Rectal smooth muscle tissue (tissue), 1 donor: ENCODE results near the gene OPCML.

Experiments used
- H3K27ac ChIP-seq: one replicate; pipeline ENCODE4 v1.7.0; 2013; ENCODE audit warnings: low read depth, low read length, inconsistent platforms
- H3K27me3 ChIP-seq: one replicate; pipeline ENCODE4 v1.7.0; 2013; ENCODE audit warnings: low read length; ENCODE audit not compliant: control insufficient read depth, insufficient read depth
- H3K36me3 ChIP-seq: one replicate; pipeline ENCODE4 v1.7.0; 2013; ENCODE audit warnings: low read length; ENCODE audit not compliant: control insufficient read depth, insufficient read depth
- H3K4me1 ChIP-seq: one replicate; pipeline ENCODE4 v1.7.0; 2013; ENCODE audit warnings: low read length; ENCODE audit not compliant: control insufficient read depth, insufficient read depth
- H3K4me3 ChIP-seq: one replicate; pipeline ENCODE4 v1.7.0; 2013; ENCODE audit warnings: low read length
- H3K9ac ChIP-seq: one replicate; pipeline ENCODE4 v1.7.0; 2013; ENCODE audit warnings: low read length

OPCML gene

DNA sequence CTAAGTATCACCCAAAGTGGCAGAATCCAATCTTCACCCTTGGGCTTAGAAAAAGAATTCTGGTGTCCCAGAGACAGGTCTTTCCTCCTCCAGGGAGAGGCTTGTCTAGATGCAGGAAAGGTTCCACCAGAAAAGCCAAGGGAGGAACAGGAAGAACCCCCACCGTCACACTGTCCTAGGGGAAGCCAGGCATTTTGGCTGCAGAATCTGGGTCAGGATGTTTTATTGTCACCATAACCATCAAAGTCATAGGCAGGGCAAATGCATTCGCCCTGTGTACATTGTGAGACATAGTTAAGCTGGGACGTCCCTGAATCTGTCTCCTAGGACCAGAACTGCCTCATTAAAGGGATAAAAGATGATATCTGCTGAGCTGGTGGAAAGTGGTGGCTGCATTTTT, 590.5 kb downstream of the OPCML start:
- H3K27ac ChIP-seq: no peak overlapping the region
- H3K36me3 ChIP-seq: no peaks in the 10 kb centered on the region
- no peak overlapping the region for H3K9ac ChIP-seq
- no peaks in the 10 kb centered on the region for H3K4me1 ChIP-seq
- peaks cover 5% of the 10 kb centered on the region for H3K27me3 ChIP-seq
- no peak overlapping the region for H3K4me3 ChIP-seq

DNA sequence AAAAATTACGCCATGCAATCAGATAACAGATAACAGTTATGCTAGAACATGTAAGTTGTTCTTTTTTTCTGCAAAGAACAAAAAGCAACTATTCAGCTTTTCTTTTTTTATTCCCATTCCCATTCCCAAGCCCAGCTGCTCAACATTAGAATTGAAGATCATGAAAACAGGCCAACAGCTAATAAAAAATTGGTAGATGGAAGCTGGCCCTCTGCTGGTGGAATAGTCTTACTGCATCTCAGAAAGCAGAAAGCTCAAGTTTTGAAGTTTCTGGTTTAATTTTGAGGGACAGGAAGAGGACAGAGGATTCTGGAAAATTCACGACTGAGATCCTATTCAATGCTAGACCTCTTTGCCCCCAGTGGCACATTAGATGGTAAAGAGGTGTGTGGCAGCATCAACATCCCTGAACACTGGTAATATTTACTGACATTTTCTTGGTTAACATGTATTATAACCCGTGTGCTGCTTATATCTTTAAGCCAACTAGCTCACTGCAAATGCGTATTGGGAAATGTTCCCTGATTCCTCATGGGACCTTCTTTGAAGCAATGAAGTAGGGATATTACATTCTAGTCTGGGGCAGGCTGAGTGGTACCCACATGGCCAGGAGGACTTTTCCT, 591.2 kb downstream of the OPCML start:
- no peak overlapping the region for H3K27ac ChIP-seq
- peaks cover 5% of the 10 kb centered on the region for H3K27me3 ChIP-seq
- no peaks in the 10 kb centered on the region for H3K36me3 ChIP-seq
- H3K4me1 ChIP-seq: no peaks in the 10 kb centered on the region
- no peak overlapping the region for H3K4me3 ChIP-seq
- H3K9ac ChIP-seq: no peak overlapping the region

DNA sequence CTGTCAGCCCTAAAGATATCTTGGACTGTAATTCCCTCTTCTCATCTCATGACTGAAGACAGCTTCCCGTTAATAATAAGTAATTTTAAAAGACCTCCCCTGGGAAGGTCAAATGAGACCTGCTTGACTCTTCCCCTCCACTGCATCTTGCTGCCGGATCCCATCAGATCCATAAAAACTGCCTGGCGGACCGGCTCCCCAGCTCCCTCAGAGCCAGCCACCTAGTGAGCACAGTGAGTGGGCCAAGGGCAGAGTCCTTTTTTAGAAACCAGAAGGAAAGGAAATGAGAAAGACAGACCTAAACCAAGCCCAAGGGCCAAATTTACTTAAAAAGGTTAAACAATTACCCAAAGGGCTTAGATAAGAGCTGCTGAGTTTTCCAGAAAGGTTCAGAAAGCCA, 595.3 kb downstream of the OPCML start:
- no peak overlapping the region for H3K4me3 ChIP-seq
- H3K27me3 ChIP-seq: no peaks in the 10 kb centered on the region
- H3K27ac ChIP-seq: no peak overlapping the region
- no peaks in the 10 kb centered on the region for H3K4me1 ChIP-seq
- H3K9ac ChIP-seq: no peak overlapping the region
- H3K36me3 ChIP-seq: no peaks in the 10 kb centered on the region

DNA sequence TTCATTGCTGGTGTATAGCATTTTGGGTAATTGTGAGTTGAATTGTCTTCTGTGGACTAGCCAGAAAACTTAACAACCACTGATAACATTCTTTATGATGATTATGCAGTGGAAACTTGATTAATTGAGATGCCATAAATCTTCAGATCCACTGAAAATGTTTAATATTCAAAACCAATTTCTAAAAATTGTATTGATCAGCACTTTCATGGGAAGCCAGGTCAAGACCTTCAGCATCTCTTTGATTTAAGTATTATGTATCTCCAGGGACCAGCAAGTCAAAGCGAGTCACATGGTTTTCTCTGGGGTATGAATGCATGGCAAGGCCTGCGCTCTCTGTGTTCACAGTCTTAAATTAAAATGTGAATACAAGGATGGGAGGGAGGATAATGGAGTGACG, 596.9 kb downstream of the OPCML start:
- H3K4me1 ChIP-seq: no peaks in the 10 kb centered on the region
- no peaks in the 10 kb centered on the region for H3K36me3 ChIP-seq
- no peak overlapping the region for H3K4me3 ChIP-seq
- no peaks in the 10 kb centered on the region for H3K27me3 ChIP-seq
- H3K27ac ChIP-seq: no peak overlapping the region
- H3K9ac ChIP-seq: no peak overlapping the region

DNA sequence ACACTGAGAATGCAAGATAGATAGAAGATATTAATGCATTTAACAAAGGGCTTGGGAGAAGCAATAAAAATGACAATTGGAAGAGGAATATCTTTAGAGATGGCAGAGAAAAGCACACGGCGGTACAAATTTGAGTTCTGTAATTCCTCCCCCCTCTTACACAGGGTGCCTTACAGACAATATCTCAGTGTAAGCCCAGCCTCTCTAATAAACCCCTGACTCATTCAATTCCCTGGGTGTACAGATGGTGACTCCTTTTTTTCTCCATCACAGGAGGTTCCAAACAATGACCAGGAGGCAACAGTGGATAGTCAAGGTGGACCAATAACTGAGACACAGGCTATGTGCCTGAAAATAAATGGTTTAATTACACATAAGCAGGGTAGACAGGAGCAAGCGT, 598.6 kb downstream of the OPCML start:
- no peak overlapping the region for H3K27ac ChIP-seq
- H3K4me1 ChIP-seq: no peaks in the 10 kb centered on the region
- H3K4me3 ChIP-seq: no peak overlapping the region
- no peaks in the 10 kb centered on the region for H3K27me3 ChIP-seq
- no peak overlapping the region for H3K9ac ChIP-seq
- no peaks in the 10 kb centered on the region for H3K36me3 ChIP-seq

DNA sequence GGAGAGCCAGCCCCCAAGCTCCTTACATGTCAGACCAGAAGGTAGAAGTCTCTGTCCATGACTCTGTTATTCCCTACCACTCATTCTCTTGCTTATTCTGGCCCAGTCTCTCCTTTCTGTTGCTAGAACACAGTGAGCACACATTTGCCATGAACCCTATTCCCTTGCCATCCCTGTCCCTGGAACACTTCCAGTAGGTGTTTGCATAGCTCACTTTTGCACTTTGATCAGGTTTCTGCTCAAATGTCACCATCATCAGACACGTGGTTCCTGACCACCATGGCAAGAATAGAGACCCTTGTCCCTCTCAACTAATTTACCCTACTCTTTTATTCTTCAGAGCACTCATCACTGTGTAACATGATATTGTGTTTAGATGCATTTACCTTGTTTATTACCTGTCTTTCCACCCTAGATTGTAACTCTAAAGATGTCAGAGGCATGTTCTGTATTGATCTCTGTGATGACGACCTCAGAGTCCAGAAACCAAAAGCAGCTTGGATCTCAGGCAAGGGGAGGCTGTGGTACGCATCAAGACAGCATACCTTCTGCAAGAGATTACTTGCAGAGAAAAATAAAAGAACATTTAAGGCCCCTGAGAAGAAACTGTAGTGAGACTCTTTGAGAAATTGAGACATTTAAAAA, 606.4 kb downstream of the OPCML start:
- Histone ChIP-seq H3K9ac (no peak overlapping the region), H3K4me1 (no peaks in the 10 kb centered on the region), H3K27me3 (no peaks in the 10 kb centered on the region), H3K27ac (no peak overlapping the region), H3K36me3 (no peaks in the 10 kb centered on the region), H3K4me3 (no peak overlapping the region)

DNA sequence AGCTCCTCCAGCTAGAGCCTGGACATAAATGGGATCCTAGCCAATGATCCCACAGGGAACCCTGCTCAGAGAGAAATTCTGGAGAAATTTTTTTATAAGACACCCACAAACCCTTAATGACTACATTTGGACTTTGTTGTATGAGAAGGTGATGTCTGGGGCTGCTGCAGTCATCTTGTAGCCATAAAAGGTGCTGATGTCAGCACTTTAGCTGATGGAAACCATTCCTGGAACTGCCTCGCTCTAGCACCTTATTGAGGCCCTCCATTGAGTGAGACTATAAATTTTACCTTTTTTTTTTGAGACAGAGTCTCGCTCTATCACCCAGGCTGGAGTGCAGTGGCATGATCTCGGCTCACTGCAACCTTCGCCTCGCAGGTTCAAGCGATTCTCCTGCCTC, 610.7 kb downstream of the OPCML start:
- Histone ChIP-seq H3K27ac (no peak overlapping the region), H3K4me3 (no peak overlapping the region), H3K4me1 (no peaks in the 10 kb centered on the region), H3K36me3 (no peaks in the 10 kb centered on the region), H3K9ac (no peak overlapping the region), H3K27me3 (no peaks in the 10 kb centered on the region)

DNA sequence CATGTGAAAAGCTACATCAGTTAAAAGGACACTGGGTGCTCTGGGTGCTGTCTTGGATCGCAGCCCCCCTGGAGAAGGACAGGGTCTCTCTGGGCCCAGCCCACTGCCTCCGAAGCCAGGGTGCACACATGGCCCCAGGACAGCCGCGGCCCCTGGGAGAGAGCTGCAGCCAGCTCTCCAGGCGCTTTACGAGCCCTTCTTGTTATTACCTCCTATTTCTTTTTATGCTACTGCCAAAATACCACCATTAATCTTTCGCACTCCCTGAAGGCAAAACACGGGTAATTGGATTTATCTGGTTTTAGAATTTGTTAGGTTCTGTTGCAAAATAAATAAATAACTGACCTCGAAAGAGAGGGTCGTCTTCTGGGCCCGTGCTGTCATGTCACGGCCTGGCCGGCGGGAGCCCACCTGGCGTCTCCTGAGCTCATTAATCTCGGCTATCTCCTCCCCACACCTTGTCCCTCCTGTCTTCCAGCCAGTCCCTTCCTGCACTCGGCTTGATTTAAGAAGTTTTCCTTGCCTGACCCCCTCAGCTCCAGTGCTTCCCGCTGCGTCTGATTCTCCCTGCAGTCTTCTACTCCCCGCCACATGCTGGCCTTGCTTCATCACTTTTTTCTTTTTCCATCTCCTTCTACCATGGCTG, 611.7 kb downstream of the OPCML start:
- Histone ChIP-seq H3K27ac (no peak overlapping the region), H3K4me3 (no peak overlapping the region), H3K36me3 (no peaks in the 10 kb centered on the region), H3K9ac (no peak overlapping the region), H3K4me1 (no peaks in the 10 kb centered on the region), H3K27me3 (no peaks in the 10 kb centered on the region)

DNA sequence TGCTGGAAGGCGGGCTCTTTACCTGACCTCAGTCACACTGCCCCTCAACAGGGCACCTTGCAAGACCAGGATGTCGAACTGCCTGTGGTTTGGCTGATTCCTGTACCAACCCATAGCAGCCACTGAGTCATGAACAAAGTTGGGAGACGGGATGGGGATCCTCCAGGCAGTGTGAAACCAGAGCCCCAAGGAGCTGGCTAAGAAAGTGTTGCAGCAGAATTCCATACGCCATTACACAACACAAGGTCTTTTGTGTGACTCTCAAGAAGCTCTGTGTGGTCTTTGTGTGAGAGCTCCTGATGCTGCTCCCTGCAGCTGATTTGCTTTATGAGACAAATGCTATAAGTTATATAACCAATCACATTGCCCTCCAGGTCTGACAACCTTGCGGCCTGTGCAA, 617.7 kb downstream of the OPCML start:
- H3K4me1 ChIP-seq: no peaks in the 10 kb centered on the region
- H3K27me3 ChIP-seq: no peaks in the 10 kb centered on the region
- H3K36me3 ChIP-seq: no peaks in the 10 kb centered on the region

DNA sequence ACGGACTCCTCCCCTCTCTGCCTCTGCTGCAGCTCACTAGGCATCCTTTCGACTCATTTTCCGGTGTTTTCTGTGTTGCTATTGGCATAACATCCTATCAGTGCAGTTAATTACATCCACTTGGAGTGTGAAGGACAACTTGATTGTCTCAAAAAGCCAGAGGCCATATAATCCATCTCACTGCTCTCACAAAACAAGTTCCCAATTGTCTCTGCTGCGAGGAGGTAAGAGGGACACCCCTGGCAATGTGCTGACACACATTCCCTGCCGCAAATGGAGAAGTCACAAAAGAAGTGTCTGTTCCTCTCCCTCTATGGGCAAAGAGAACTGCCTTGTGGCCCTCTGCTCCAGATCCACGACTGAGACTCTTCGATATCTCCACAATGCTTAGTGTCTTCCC, 618.4 kb downstream of the OPCML start:
- no peak overlapping the region for H3K27ac ChIP-seq
- H3K27me3 ChIP-seq: no peaks in the 10 kb centered on the region
- no peak overlapping the region for H3K4me3 ChIP-seq
- H3K9ac ChIP-seq: no peak overlapping the region
- H3K36me3 ChIP-seq: no peaks in the 10 kb centered on the region
- H3K4me1 ChIP-seq: no peaks in the 10 kb centered on the region

More for the DNA sequence above, 617.7 kb downstream of the OPCML start:
- Histone ChIP-seq H3K27ac (no peak overlapping the region), H3K9ac (no peak overlapping the region), H3K4me3 (no peak overlapping the region)

DNA sequence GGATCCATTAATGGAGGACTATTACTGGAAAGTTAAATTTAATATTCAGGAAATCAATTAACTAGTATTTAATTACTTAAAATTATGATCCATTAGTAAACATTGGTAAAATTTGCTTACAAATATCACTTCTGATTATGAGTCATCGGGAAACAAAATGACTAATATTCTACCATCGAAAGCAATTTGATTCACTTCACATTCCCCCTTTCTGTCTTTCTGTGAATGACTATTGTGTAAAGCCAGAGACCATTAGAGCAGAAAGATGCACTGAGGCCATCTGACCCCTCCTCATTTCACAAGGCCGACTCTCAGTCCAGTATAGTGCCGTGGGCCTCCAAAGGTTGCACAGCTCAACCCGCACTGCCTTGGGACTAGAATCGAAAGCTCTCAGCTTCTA, 619.0 kb downstream of the OPCML start:
- H3K9ac ChIP-seq: no peak overlapping the region
- H3K36me3 ChIP-seq: no peaks in the 10 kb centered on the region
- no peaks in the 10 kb centered on the region for H3K4me1 ChIP-seq
- no peak overlapping the region for H3K4me3 ChIP-seq
- no peak overlapping the region for H3K27ac ChIP-seq
- H3K27me3 ChIP-seq: no peaks in the 10 kb centered on the region

DNA sequence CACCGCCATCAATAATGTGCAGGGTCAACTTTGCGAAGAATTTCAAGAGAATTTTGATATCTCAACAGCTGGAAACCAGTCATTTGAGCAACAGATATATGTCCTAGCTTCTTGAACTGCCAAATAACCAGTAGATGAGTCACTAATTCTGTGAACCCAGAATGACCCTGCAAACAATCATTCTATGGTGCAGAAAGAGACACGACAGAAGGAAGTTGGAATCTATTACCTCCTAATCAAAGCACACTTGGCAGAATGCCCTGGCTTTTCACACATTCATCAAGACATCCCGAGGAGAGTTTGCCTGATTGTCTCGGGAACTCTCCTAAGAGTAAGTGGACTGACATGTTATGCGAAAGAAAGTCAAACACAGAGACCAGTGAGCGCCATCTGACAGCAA, 621.1 kb downstream of the OPCML start:
- Histone ChIP-seq H3K4me3 (no peak overlapping the region), H3K9ac (no peak overlapping the region), H3K27ac (no peak overlapping the region), H3K4me1 (no peaks in the 10 kb centered on the region), H3K27me3 (no peaks in the 10 kb centered on the region), H3K36me3 (no peaks in the 10 kb centered on the region)
